Globus pallidus (tissue), 1 donor: Measurements from ENCODE around the gene PTPRG.

ENCODE experiments used
- DNase-seq: peaks from one replicate; pipeline ENCODE4 v3.0.0-alpha.2; 2015; ENCODE audit warnings: low spot score

The PTPRG gene

DNA sequence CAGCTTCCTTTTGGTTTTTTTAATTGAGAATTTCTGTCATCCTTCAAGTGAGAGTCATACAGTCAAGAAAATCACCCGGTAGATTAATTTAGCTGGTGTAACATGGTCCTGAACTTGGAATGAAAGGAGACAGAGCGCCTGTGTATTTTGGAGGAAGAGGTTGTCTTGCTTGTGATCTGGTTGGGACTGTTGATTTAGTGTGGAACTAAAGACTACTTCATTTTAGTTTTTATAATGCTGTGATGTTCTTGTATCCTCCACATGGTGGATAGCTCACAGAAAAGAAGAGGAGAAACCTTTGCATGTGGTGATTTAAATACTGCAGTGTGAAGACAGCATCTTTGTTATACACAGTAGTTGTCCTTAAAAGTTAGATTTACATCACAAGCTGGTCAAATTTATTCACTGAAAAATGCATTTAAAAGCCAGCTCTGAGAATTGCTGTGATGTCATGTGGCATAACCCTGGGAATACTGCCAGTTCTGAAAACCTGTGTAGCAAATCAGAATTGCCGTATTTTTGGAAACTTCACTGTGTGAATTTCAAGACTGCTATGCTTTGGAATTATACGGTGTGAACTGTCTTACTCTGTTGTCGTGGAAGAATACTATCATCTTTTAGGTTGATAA lies 268.5 kb downstream of the PTPRG start:
- DNase-seq: no peak

GRCh38 chr3:61831973-61832372 lies 270.6 kb downstream of the PTPRG start:
- no peak for DNase-seq

- no peak for DNase-seq
Observed at GRCh38 chr3:61832375-61833229, 271.2 kb downstream of the PTPRG start.

DNA sequence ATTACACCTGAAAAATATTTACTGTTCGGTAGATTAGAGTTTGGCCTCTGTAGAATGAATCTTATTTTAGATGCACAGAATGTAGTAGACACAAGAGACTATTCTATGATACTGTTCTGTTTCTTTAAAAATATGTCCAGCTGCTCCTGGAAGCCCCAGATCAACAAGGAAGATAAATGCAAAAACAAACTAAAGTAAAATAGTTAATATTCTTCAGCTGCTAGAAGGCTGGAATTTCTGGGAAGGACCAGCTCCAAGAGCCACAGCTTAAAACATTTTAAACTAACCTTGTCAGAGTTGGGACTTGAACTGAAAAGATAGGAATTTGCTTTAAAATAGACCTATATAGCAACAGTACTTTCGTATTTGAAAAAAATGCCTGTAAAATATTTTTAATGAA lies 277.9 kb downstream of the PTPRG start:
- no peak for DNase-seq

DNA sequence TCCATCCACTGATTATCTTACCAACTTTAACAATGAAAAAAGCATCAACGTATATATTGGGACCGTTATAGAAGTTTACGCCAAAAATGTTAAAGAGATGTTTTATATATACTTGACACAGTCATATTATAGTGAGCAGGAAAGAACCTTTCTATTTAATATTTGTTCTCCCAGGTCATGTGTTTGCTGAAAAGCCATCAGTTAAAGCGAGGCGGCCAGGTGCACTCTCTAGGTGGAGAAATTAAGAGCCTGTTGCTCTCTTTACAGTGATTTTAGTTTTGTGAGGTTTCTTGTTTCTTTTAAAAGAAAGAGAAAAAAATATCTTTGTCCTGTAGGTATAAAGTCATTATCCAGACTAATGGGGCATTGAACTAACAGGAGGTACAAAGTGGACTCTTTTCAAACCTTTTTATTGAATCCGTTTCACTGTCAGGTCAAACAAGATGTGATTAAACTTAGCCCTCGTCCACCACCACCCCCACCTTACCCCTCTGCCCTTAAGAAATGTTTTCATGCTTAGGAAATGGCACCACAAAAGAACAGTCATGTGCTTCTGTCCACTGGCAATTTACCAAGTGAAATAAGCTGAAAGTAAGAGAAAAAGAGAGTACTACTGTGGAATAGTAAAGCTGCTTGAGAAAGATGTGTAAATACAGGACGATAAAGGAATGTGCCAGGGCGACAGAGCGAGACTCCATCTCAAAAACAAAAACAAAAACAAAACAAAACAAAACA lies 279.9 kb downstream of the PTPRG start:
- DNase-seq: no peak

- no peak for DNase-seq
Observed at GRCh38 chr3:61841988-61842387, 280.6 kb downstream of the PTPRG start.

- DNase-seq: no peak
Observed at GRCh38 chr3:61844346-61844745, 283.0 kb downstream of the PTPRG start.

DNA sequence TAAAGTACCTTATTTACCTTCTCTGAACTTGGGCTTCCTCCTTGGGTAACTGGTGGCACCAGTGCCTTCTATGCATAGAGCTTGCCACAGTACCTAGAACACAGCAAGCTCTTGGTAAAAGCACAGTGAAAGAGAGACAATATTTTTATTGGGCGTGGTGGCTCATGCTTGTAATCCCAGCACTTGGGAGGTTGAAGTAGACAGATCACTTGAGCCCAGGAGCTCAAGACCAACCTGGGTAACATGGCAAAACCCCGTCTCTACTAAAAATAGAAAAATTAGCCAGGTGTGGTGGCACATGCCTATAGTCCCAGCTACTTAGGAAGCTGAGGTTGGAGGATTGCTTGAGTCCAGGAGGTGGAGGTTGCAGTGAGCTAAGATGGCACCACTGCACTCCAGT lies 285.1 kb downstream of the PTPRG start:
- DNase-seq: no peak

DNA sequence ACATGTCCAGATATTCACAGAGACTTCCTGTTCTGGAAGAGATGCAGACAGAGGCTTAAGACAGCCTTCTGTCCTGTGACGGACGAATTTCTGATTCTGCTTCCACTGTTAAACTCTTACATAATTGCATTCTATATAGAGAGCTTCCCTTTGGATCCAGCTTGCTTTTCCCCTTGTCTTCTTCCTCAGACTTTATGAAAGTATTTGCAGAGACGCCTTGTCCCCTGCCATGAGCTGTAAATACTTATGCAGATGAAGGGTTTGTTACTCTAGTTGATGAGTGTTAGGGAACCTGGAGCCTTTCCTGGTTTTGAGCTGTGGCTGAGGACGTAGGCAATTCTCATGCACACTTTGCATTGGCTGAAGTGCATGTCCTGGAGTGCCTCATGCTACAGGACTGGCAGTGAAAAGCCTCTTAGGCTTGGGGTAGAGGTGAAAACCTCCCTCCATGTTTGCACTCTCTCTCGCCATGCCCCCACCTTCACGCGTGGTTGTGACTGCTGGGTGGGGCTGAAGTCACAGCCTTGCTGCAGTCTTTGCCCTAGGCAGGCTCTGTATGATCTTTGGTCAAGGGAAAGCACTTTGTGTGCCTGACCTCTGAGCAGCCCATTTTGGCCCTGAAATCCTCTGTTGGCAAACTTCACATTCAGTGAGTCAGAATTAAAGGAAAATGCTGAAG lies 286.6 kb downstream of the PTPRG start:
- no peak for DNase-seq

- no peak for DNase-seq
Observed at GRCh38 chr3:61848885-61849284, 287.5 kb downstream of the PTPRG start.

DNA sequence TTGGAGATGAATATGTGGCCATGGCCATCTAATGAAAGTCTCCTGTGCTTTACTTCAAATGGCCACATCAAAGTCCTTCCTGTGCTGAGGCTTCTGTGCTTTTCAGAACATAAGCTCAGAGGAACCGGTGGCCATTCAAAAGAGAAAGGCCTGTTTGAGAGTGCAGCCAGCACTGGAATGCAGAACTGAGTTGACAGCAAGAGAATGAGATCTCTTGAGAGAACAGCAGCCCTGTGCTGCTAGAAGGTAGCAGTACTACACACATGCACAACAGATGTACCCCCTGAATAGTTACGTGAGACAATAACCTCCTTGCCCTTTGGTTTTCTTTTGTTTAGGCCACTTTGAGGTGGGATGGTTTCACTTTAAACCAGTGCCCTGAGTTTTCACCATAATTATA lies 292.5 kb downstream of the PTPRG start:
- DNase-seq: no peak

- DNase-seq: no peak
Observed at GRCh38 chr3:61855211-61855610, 293.8 kb downstream of the PTPRG start.

DNA sequence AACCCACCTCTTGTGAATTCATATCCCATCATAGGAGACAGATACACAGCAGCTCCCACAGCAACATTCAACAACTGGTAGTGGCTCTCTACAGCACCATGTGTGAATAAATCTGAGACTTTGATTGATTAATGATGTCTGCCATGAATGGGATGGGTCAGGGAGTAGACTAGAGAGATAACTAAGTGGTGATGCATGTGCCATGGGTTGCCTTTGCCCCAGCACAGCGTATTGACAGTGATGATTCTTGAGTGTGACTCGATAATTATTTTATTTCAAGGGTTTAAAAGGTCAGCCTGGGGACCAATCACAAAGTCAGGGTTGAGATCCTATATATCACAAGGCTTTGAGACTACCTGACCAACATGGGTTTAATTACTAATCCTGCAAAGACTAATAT lies 295.9 kb downstream of the PTPRG start:
- no peak for DNase-seq

DNA sequence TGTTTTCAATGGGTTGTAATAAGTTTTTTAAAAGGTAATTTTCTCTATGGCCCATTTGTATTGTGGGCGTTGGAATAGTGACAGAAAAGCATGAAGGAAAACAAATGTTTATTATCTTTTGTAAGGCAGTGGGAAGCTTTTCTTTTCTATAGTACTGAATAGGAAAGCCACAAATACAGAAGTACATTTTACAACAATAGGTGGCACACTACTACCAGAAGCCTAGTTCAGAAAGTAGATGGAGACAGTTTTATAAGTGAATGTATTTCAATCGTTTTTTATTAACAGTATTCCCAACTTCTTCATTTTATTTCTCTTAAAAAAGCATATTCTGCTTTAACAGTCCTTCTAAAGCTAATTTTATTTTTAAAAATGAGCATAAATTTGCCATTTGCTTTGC lies 296.7 kb downstream of the PTPRG start:
- no peak for DNase-seq

DNA sequence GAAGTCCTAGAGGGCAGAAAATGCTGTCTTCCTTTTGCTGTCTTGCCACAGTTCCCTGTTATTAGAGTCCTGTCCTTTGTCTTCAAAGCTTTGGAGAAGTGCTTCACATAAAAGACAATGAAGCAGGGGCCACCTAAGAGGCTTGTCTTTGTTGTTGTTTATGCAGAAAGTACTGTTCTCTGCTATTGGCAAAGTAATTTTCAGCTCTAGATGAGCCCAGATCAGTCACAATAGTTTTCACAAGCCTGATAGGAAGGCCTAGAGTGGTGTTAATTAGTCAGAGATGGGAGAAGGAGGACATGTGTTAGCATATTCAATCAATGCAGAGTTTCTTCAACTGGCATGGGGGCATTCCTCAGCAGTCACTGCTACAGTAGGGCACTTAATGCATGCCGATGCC lies 300.0 kb downstream of the PTPRG start:
- DNase-seq: no peak

DNA sequence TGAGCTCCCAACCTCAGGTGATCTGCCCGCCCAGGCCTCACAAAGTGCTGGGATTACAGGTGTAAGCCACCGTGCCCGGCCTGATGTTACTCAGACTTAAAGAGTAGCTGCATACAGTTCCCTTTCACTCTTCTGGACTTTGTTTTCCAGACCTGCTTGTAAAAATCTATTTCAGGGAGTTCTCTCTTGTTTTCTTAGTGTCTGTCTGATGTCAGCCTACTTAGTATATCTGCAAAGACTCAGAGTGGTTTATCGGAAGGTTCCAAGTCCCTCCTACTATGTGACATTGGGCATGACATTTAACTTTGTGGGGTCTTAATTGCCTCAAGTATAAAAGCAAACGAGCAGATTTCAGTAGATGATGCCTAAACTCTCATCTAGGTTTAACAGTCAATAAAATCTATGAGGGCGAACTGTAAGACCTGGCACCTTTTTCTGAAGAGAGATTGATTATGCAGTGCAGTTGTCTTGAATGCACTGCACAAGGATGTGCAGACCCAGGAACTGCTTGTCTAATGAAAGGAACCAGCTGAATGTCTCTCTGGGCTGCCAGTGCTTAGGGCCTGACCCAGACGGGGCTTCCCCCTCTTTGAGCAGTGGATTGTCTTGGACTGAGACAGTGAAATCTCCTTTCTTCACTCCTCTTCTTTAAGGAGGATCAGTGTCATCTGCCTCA lies 301.4 kb downstream of the PTPRG start:
- no peak for DNase-seq

DNA sequence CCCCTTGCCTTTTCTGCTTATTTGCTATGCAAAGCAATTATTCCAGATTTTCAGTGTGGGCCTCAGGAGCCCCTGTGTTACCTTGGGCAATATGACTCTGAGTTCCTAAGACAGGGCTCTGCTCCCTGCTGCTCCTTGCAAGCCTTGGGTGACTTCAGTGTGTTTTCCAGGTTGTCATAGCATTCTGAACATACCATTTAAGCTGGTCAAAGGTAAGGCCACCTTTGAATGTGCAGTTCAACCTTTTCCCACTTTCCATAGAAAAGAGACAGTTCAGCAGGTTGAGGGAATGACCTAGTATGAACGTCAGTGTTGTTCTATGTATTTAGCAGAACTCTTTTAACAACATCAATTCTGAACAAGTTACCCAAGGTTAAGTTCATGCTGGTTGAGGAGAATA lies 302.2 kb downstream of the PTPRG start:
- DNase-seq: no peak

DNA sequence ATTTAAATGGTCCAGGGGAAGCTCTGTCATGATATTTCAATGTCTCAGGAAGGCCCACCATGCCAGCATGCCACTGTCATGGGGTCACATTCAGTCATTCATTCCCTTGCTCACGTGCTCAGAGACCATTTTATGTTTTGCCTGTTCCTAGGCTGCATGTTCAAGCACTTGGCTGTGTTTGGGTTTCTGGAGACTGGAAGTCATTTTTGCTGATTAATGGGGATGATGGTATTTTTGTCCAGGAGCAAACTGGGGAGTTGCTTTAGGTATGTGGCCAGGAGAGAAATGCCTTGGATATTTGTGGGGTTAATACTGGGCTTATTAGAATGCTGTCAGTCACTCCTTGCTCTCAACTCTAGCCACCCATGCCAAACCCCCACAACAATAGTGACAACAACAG lies 303.5 kb downstream of the PTPRG start:
- no peak for DNase-seq

GRCh38 chr3:61865466-61866152 lies 304.2 kb downstream of the PTPRG start:
- DNase-seq: no peak

DNA sequence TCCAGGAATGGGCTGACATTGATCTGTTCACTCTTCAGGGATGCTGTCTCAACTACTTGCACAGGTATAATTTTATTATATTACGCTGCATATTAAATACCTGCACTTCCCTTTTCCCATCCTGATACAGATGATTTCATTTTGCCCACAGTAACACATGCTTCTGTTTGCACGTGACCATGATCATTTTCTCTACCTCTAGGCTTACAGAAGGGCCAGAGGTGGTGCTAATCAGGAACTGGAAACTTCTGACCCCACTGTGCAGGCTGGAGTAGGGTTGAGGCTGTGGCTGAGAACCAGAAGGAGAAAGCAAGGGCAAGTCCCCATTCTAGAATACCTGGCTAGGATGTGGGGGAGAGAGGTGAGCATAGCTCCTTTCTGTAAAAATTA lies 304.8 kb downstream of the PTPRG start:
- DNase-seq: no peak

DNA sequence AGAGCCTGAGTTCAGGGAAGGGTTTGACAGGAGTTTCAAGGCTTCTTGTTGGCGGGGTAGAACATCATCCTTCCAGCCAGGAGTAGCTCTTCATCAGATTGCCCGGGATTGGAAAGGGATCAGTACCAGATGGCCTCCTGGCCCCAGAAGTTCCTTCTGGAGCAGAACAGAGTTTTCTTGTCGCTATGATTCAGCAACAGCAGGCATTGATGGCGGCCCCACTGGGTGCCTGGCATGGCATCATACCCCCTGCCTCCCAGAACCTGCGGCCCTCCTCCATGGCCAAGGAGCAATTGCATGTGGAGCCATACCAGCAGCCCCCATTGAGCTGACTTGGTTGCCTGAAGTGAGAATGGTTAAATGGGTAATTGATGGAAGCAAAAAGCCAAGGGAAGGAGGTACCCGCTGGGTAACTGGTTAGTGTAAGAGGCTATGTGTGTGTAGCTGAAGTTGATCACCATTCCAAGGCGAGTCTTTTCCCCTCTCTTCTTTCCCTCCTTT lies 305.6 kb downstream of the PTPRG start:
- no peak for DNase-seq
